LNCaP clone FGC (cell line): ENCODE results near the gene GIT2.
"Not testable (repeated sequence)": the region's sequence is repeated elsewhere in the genome, so short reads cannot be mapped to it uniquely, and the experiment has no call there.

Source experiments
- DNase-seq: peaks from one replicate; pipeline ENCODE4 v3.0.0-alpha.2; 2011; ENCODE audit warnings: low read depth
- H3K4me3 ChIP-seq: 2 replicates; pipeline ENCODE4 v1.5.1; 2011; ENCODE audit warnings: mild to moderate bottlenecking, low read depth, low read length, control low read depth
- TF ChIP-seq, protein P1 (sequence below): IDR thresholded peaks from 2 replicates; pipeline ENCODE4 v1.5.1; 2012; ENCODE audit warnings: mild to moderate bottlenecking; ENCODE audit not compliant: control insufficient read depth, insufficient read depth; ENCODE audit errors: extremely low read depth

The GIT2 gene

DNA sequence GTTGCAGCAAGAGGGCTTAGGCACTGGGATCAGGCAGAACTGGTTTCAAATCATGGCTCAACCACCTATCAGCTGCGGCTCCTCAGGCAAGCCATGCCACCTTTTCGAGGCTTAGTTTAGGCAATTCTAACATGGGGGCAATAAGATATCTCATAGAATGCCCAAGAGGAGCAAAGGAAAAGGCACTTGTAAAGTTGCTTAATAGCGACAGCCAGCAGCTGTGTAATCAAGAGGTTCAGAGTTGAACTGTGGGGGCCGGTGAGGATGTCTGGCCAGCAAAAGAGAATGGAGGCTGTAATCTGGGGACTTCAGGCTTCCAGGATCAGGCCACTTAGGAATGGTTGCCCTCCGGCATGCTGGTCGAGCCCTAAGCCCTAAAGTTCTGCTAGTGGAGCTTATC, 99.1 kb downstream of the GIT2 start:
- no peak for DNase-seq
- H3K4me3 ChIP-seq = no peak overlapping the region
- TF ChIP-seq, protein P1, sequence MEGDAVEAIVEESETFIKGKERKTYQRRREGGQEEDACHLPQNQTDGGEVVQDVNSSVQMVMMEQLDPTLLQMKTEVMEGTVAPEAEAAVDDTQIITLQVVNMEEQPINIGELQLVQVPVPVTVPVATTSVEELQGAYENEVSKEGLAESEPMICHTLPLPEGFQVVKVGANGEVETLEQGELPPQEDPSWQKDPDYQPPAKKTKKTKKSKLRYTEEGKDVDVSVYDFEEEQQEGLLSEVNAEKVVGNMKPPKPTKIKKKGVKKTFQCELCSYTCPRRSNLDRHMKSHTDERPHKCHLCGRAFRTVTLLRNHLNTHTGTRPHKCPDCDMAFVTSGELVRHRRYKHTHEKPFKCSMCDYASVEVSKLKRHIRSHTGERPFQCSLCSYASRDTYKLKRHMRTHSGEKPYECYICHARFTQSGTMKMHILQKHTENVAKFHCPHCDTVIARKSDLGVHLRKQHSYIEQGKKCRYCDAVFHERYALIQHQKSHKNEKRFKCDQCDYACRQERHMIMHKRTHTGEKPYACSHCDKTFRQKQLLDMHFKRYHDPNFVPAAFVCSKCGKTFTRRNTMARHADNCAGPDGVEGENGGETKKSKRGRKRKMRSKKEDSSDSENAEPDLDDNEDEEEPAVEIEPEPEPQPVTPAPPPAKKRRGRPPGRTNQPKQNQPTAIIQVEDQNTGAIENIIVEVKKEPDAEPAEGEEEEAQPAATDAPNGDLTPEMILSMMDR = no peak

DNA sequence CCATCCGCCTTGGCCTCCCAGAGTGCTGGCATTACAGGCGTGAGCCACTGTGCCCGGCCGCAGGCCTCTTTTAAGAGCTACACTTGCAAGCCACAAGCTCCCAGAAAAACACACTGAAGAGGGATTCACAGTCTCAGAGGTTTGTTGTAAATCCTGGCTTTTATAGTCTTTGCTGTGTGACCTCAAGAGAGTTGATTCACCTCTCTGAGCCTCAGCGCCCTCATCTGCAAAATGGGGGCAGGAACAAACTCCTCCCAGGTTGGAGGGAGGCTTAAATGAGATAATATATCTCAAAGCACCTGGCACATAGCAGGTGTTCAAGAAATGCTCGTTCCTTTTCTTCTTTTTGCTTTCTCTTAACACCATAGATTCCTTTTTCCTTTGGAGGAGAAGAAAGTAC, 100.0 kb downstream of the GIT2 start:
- TF ChIP-seq, protein P1 = no peak
- no peak for DNase-seq
- H3K4me3 ChIP-seq = no peak overlapping the region

DNA sequence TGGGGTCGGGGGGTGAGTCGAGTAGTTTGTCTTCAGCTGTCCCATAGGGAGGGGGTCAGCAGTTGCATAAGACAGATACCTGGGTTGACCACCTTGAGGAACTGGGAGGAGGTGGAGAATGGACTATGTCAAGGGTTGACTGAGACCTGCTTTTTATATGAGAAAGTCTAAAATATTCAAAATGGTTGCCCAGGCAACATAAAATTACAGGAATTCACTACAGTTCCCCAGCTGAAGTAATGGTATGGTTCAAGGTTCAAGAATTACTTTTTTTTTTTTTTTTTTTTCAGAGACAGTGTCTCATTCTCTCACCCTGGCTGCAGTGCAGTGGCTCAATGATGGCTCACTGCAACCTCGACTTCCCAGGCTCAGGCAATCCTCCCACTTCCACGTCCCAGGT, 101.2 kb downstream of the GIT2 start:
- TF ChIP-seq, protein P1 = no peak
- H3K4me3 ChIP-seq = no peak overlapping the region
- no peak for DNase-seq

DNA sequence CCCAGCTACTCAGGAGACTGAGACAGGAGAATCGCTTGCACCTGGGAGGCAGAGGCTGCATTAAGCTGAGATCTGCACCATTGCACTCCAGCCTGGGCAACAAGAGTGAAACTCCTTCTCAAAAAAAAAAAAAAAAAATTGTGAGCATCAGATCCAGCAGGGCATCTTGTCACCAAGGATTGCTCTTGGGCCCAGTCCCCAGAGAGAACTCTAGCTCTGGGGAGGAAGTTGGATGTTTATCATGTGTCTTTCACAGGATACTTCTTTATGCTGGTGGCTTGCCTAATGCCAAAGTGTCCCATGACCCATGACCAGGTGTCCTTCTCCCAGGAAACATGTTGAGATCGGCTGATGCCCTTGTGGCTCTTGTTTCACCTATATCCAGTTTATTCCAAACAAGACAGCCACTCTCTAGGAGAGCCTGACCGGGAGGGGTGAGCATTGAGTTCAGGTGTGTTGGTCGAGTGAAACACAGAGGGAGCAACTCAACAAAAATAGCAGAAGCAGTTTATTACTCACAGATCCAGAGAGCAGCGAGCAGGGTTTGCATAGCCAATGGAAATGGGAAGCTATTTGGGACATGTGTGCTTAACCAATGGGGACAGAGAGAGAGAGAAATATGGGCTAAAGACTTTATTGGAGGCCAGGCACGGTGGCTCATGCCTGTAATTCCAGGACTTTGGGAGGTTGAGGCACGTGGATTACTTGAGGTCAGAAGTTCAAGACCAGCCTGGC, 102.7 kb downstream of the GIT2 start:
- DNase-seq = no peak
- H3K4me3 ChIP-seq = no peak overlapping the region
- TF ChIP-seq, protein P1 = no peak

DNA sequence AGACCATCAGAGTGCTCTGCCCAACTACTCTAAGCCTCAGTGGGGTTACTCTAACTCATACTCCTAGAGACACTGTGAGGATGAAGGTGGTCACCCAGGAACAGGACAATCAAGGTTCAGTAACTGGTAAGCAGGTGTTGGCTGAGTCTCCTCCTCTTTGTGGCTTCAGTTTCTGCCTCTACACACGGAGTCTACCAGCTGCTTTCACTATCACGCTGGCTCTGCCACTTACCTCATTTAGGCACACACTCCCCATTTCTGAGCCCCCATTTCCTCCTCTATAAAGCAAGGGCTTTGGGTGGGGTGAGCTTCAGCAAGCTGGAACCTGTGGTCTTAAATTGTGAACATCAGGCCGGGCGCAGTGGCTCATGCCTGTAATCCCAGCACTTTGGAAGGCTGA, 103.4 kb downstream of the GIT2 start:
- H3K4me3 ChIP-seq = no peak overlapping the region
- TF ChIP-seq, protein P1 = no peak
- no peak for DNase-seq

DNA sequence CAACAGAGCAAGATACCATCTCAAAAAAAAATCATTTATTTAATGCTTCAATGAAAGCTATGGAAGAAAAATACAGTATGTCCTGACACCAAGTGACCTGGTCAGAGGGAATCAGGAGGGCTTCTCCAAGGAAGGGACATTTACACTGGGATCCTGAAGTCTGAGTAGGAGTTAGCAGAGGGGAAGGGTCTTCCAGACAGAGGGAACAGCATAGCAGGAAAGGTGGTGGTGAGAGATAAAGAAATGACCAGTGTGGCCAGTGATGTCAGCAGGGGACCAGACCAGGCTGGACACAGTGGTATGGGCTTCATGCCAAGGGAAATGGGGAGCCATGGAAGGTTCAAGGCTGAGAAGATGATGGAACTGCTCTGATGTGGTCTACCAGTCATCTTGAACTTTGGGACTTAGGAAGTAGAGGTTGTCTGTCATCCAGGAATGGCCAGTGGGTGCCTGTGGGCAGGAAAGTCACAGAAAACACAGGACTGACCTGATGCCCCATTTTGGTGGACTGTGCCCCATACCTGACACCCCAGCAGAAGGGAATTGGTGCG, 103.9 kb downstream of the GIT2 start:
- TF ChIP-seq, protein P1 = no peak
- no peak overlapping the region for H3K4me3 ChIP-seq
- DNase-seq = no peak

DNA sequence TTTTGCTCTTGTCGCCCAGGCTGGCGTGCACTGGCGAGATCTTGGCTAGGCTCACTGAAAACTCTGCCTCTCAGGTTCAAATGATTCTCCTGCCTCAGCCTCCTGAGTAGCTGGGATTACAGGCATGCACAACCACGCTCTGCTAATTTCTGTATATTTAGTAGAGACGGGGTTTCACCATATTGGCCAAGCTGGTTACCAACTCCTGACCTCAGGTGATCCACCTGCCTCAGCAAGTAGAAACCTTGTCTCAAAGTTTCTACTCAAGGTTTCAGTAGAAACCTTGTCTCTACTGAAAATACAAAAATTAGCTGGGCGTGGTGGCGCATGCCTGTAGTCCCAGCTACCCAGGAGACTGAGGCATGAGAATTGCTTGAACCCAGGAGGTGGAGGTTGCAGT, 104.4 kb downstream of the GIT2 start:
- not testable (repeated sequence) for DNase-seq, H3K4me3 ChIP-seq
